ENCODE results near the gene NADSYN1.

The NADSYN1 gene

GRCh38 chr11:71423181-71423790 lies 29.7 kb upstream of the NADSYN1 start:
- TF ChIP-seq ZNF837 (tag by site-specific recombination; IDR thresholded peaks at IDR 0.05) (no peak), ZNF24 (tag by site-specific recombination; IDR thresholded peaks at IDR 0.05) (no peak), ZNF623 (tag by site-specific recombination; IDR thresholded peaks at IDR 0.05) (no peak), ZNF514 (tag by site-specific recombination; IDR thresholded peaks at IDR 0.05) (no peak)
- Histone ChIP-seq H3K4me1 (ENCODE audit: control insufficient read depth, insufficient read depth, low read length) (no peaks in the 10 kb centered on the region), H3K4me3 (ENCODE audit: low read depth, low read length) (no peak overlapping the region), H3K27ac (ENCODE audit: extremely low read depth, low read depth, low read length) (no peak overlapping the region), H3K36me3 (ENCODE audit: control insufficient read depth in 2 of 2, insufficient read depth in 1 of 2, low read length in 2 of 2) (no peaks in the 10 kb centered on the region), H3K9me3 (ENCODE audit: control insufficient read depth, insufficient read depth, low read depth, low read length) (no peaks in the 10 kb centered on the region)
- ChIA-PET CTCF (interaction anchor here (0.6 to 1.8 kb wide), 4 partner anchors 159 to 591 kb away, joined by 3 to 4 read pairs (median 4); no protein-coding TSS in a partner anchor), POLR2A (no interaction called here)

GRCh38 chr11:71425409-71425808 lies 27.6 kb upstream of the NADSYN1 start:
- ChIA-PET CTCF (interaction anchor here (0.6 to 2.3 kb wide), 2 partner anchors 28 to 305 kb away, joined by 3 to 6 read pairs; no protein-coding TSS in a partner anchor), POLR2A (interaction anchor here (1.2 kb wide), 1 partner anchor 23 kb away, joined by 9 read pairs; the partner anchor contains the start of gene DHCR7)
- Histone ChIP-seq H3K36me3 (ENCODE audit: control insufficient read depth in 2 of 2, insufficient read depth in 1 of 2, low read length in 2 of 2) (no peaks in the 10 kb centered on the region), H3K4me3 (ENCODE audit: low read depth, low read length) (no peak overlapping the region), H3K4me1 (ENCODE audit: control insufficient read depth, insufficient read depth, low read length) (no peaks in the 10 kb centered on the region), H3K27ac (ENCODE audit: extremely low read depth, low read depth, low read length) (no peak overlapping the region), H3K9me3 (ENCODE audit: control insufficient read depth, insufficient read depth, low read depth, low read length) (no peaks in the 10 kb centered on the region)
- TF ChIP-seq ZSCAN30 (tag by site-specific recombination; IDR thresholded peaks at IDR 0.05) (no peak), FEZF1 (tag by site-specific recombination; IDR thresholded peaks at IDR 0.05) (no peak), ZNF843 (tag by site-specific recombination; IDR thresholded peaks at IDR 0.05) (no peak), ZNF670 (tag by site-specific recombination; IDR thresholded peaks at IDR 0.05; ENCODE audit: low read depth) (no peak), ZNF202 (tag by site-specific recombination; IDR thresholded peaks at IDR 0.05; ENCODE audit: borderline replicate concordance) (no peak), PRDM4 (tag by site-specific recombination; IDR thresholded peaks at IDR 0.05) (no peak), ZNF274 (IDR thresholded peaks at IDR 0.05; ENCODE audit: low read length) (no peak), ZNF274 (tag by site-specific recombination; IDR thresholded peaks at IDR 0.05; ENCODE audit: borderline replicate concordance) (no peak), GLI4 (tag by site-specific recombination; IDR thresholded peaks at IDR 0.05) (no peak), OVOL3 (tag by site-specific recombination; IDR thresholded peaks at IDR 0.05) (no peak), ZNF146 (tag by site-specific recombination; IDR thresholded peaks at IDR 0.05) (no peak), PRDM6 (tag by site-specific recombination; IDR thresholded peaks at IDR 0.05) (no peak), ZNF18 (tag by site-specific recombination; IDR thresholded peaks at IDR 0.05) (no peak), ZNF704 (tag by site-specific recombination; IDR thresholded peaks at IDR 0.05) (no peak), ZNF140 (tag by site-specific recombination; IDR thresholded peaks at IDR 0.05) (no peak), HIC1 (tag by site-specific recombination; IDR thresholded peaks at IDR 0.05) (no peak), BCL11A (tag by site-specific recombination; IDR thresholded peaks at IDR 0.05; ENCODE audit: low read depth) (no peak), ZNF529 (tag by site-specific recombination; IDR thresholded peaks at IDR 0.05; ENCODE audit: insufficient replicate concordance) (no peak), PRDM1 (tag by site-specific recombination; IDR thresholded peaks at IDR 0.05) (no peak), ZNF830 (tag by site-specific recombination; IDR thresholded peaks at IDR 0.05; ENCODE audit: low read depth) (no peak), KLF1 (tag by site-specific recombination; IDR thresholded peaks at IDR 0.05) (no peak)
